Body of pancreas (tissue), 4 donors: ENCODE measurements around the gene FH.

Source experiments
- POLR2A ChIP-seq, 3 donors: fragments of 450-650 bp; IDR thresholded peaks; one replicate each; pipeline ENCODE4 v1.6.1; 2016; ENCODE audit warnings: antibody characterized with exemption in 3 of 3, mild to moderate bottlenecking in 2 of 3
- TF ChIP-seq, protein P1 (sequence below), 7 experiments: fragments of 450-650 bp in 4 of 7; fragments of 200-600 bp in 3 of 7; sonication (generic) in 3 of 7; IDR thresholded peaks; one replicate each; pipeline ENCODE4 v1.5.1; 2016 to 2019; ENCODE audit warnings: antibody characterized with exemption in 7 of 7

DNA sequence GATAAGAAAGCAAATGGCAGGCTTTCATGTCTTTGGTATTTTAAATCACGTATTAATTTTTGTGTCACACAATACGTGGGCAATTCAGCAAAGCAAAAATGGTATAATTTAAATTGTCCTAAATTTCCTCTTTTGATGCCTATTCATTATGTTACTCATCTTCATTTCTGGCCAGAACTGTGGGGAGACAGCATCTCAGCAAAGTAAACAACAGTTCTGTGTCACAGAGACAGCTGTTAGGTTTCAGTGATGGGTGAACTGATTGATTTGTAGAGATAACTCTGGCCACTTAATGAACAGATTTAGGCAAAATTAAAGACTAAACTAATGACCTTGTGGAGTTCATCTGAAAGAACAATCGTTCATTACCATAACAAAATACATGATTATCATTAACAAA lies 49.2 kb downstream of the FH start:
- TF ChIP-seq POLR2A (IDR thresholded peaks at IDR 0.05), result no peak
- TF ChIP-seq, protein P1, sequence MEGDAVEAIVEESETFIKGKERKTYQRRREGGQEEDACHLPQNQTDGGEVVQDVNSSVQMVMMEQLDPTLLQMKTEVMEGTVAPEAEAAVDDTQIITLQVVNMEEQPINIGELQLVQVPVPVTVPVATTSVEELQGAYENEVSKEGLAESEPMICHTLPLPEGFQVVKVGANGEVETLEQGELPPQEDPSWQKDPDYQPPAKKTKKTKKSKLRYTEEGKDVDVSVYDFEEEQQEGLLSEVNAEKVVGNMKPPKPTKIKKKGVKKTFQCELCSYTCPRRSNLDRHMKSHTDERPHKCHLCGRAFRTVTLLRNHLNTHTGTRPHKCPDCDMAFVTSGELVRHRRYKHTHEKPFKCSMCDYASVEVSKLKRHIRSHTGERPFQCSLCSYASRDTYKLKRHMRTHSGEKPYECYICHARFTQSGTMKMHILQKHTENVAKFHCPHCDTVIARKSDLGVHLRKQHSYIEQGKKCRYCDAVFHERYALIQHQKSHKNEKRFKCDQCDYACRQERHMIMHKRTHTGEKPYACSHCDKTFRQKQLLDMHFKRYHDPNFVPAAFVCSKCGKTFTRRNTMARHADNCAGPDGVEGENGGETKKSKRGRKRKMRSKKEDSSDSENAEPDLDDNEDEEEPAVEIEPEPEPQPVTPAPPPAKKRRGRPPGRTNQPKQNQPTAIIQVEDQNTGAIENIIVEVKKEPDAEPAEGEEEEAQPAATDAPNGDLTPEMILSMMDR (IDR thresholded peaks at IDR 0.05), result no peak
